DND-41 (cell line): ENCODE measurements around the gene SELENON.

Experiments
- EZH2 ChIP-seq: IDR thresholded peaks from 3 replicates; pipeline ENCODE4 v1.6.1; 2012; ENCODE audit warnings: borderline replicate concordance, low read depth, mild to moderate bottlenecking, moderate library complexity, low read length, inconsistent platforms; ENCODE audit not compliant: severe bottlenecking
- TF ChIP-seq, protein P1 (sequence below): IDR thresholded peaks from 2 replicates; pipeline ENCODE4 v1.5.1; 2012; ENCODE audit warnings: borderline replicate concordance, low read length, moderate library complexity, mild to moderate bottlenecking; ENCODE audit not compliant: poor library complexity, severe bottlenecking; ENCODE audit errors: extremely low read depth

- TF ChIP-seq, protein P1, sequence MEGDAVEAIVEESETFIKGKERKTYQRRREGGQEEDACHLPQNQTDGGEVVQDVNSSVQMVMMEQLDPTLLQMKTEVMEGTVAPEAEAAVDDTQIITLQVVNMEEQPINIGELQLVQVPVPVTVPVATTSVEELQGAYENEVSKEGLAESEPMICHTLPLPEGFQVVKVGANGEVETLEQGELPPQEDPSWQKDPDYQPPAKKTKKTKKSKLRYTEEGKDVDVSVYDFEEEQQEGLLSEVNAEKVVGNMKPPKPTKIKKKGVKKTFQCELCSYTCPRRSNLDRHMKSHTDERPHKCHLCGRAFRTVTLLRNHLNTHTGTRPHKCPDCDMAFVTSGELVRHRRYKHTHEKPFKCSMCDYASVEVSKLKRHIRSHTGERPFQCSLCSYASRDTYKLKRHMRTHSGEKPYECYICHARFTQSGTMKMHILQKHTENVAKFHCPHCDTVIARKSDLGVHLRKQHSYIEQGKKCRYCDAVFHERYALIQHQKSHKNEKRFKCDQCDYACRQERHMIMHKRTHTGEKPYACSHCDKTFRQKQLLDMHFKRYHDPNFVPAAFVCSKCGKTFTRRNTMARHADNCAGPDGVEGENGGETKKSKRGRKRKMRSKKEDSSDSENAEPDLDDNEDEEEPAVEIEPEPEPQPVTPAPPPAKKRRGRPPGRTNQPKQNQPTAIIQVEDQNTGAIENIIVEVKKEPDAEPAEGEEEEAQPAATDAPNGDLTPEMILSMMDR = no peak
- no peak for TF ChIP-seq EZH2
Observed at GRCh38 chr1:25799352-25799934, 550 bp upstream of the SELENON start.
